ENCODE data around the gene SSU72. TPM values are rescaled to one million over a fixed set of nuclear protein-coding genes. Genes with fewer than 3 reads are reported as not detected.

The SSU72 gene
- total RNA-seq, 4 donors from 2014 or later, result 96.4 to 163 (median 123) TPM

- DNase-seq (ENCODE audit: low spot score in 2 of 2), result no peak
- WGBS, 2 donors, result 84 to 99% methylated on average over 6 of the region's 6 CpGs
- no peak for TF ChIP-seq CTCF (IDR thresholded peaks at IDR 0.05)
- TF ChIP-seq POLR2A (IDR thresholded peaks at IDR 0.05), result no peak
- intact Hi-C loops (cut with DNase I; ENCODE audit: low total_unique reads), result no loop called here
- H3K4me3 ChIP-seq (ENCODE audit: low read depth, poor library complexity, severe bottlenecking), result no peak overlapping the region
These were observed 18.2 kb downstream of the SSU72 start for GRCh38 chr1:1556505-1556904.

- DNase-seq (ENCODE audit: low spot score in 2 of 2), result no peak
- H3K4me3 ChIP-seq (ENCODE audit: low read depth, poor library complexity, severe bottlenecking), result no peak overlapping the region
- 65 to 69% methylated on average over 29 to 31 of the region's 31 CpGs for WGBS, 2 donors
- no peak for TF ChIP-seq CTCF (IDR thresholded peaks at IDR 0.05)
- TF ChIP-seq POLR2A (IDR thresholded peaks at IDR 0.05), result no peak
- intact Hi-C loops (cut with DNase I; ENCODE audit: low total_unique reads), result no loop called here
These were observed 19.4 kb downstream of the SSU72 start for GRCh38 chr1:1554926-1555915.

GRCh38 chr1:1554550-1554925 is 20.1 kb downstream of the SSU72 start:
- no peak for DNase-seq (ENCODE audit: low spot score in 2 of 2)

GRCh38 chr1:1553821-1554494 is 20.7 kb downstream of the SSU72 start:
- H3K4me3 ChIP-seq (ENCODE audit: low read depth, poor library complexity, severe bottlenecking), result no peak overlapping the region
- TF ChIP-seq POLR2A (IDR thresholded peaks at IDR 0.05) (no peak), CTCF (IDR thresholded peaks at IDR 0.05) (no peak)
- WGBS, 2 donors, result 88 to 90% methylated on average over 35 of the region's 35 CpGs
- intact Hi-C loops (cut with DNase I; ENCODE audit: low total_unique reads), result no loop called here
- no peak for DNase-seq (ENCODE audit: low spot score in 2 of 2)

More at GRCh38 chr1:1554550-1554925, 20.1 kb downstream of the SSU72 start:
- TF ChIP-seq POLR2A (IDR thresholded peaks at IDR 0.05) (no peak), CTCF (IDR thresholded peaks at IDR 0.05) (no peak)
- no peak overlapping the region for H3K4me3 ChIP-seq (ENCODE audit: low read depth, poor library complexity, severe bottlenecking)
- intact Hi-C loops (cut with DNase I; ENCODE audit: low total_unique reads), result no loop called here
- 71 to 79% methylated on average over 12 to 13 of the region's 13 CpGs for WGBS, 2 donors

GRCh38 chr1:1552263-1552639 is 22.4 kb downstream of the SSU72 start:
- WGBS, 2 donors, result 85 to 88% methylated on average over 10 of the region's 10 CpGs
- H3K4me3 ChIP-seq (ENCODE audit: low read depth, poor library complexity, severe bottlenecking), result no peak overlapping the region
- no peak for DNase-seq (ENCODE audit: low spot score in 2 of 2)
- intact Hi-C loops (cut with DNase I; ENCODE audit: low total_unique reads), result no loop called here
- no peak for TF ChIP-seq POLR2A (IDR thresholded peaks at IDR 0.05)
- TF ChIP-seq CTCF (IDR thresholded peaks at IDR 0.05), result no peak
